GM19328 (cell line): ENCODE measurements around the gene DAGLA.
"Not testable (repeated sequence)": the region's sequence is repeated elsewhere in the genome, so short reads cannot be mapped to it uniquely, and the experiment has no call there.

Experiments
- ATAC-seq: cut with Tn5 transposase; IDR thresholded peaks from one replicate; pipeline ENCODE4 v1.9.1; 2021; ENCODE audit warnings: mild to moderate bottlenecking, moderate library complexity; ENCODE audit not compliant: unreplicated experiment

Gene DAGLA

GRCh38 chr11:61659413-61660196 is 20.6 kb upstream of the DAGLA start:
- no peak for ATAC-seq

DNA sequence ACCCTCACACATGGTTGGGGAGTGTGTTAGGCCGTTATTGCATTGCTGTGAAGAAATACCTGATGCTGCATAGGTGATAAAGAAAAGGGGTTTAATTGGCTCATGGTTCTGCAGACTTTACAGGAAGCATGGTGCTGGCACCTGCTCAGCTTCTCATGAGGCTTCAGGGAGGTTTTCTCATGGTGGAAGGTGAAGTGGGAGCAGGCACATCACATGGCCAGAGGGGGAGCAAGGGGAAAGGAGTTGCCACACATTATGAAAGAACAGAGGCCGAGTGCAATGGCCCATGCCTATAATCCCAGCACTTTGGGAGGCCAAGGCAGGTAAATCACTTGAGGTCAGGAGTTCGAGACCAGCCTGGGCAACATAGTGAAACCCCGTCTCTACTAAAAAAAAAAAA is 19.2 kb upstream of the DAGLA start:
- ATAC-seq = not testable (repeated sequence)

DNA sequence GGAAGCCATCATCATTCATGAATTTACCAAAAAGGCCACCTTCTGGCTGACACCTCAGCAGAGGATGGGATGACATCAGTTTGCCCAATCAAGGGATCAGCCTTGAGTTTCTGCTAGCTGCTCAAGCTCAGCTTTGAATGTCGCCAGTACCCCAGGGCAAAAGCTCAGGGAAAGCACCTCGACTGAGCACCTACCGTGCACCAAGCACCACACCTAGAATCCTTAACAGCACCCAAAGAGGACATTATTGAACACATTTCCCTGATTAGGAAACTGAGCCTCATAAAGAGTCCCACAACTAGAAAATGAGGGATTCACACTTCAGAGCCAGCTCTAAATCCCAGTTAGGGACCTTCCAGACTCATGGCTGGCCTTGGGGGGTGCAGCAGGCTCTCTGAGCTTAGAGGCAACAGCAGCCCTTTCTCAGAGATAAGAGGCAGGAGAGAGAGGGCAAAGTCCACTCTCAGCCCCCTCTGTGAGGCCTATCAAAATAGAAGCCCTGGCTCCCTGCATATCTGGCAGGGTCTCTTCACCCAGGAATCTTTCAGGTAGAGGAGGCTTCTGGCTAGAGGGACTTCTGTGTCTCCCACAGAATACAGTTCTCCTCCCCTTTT is 13.4 kb upstream of the DAGLA start:
- no peak for ATAC-seq

GRCh38 chr11:61667684-61668305 is 12.4 kb upstream of the DAGLA start:
- no peak for ATAC-seq

- ATAC-seq = no peak
Measured at GRCh38 chr11:61669417-61669816, 10.8 kb upstream of the DAGLA start.

DNA sequence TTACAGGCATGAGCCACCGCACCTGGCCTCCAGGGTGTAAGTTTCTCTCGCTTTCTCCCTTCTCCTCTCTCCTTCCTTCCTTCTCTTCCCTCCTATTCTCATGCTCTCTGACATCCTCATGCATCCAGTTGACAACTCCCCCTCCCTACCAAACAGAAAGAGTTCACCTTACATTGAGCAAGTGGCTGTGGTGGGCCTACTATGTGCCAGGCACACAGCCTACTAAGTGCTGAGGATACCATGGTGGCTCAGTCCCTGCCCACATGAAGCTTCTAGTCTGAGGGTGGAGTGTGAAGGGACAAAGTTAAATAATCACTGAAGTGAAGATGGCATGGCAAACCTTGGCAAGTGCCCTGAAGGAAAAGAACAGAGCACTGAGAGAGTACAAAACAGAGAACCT is 9.6 kb upstream of the DAGLA start:
- ATAC-seq = no peak

- ATAC-seq = no peak
Measured at GRCh38 chr11:61671527-61671926, 8.7 kb upstream of the DAGLA start.

GRCh38 chr11:61673946-61674467 is 6.2 kb upstream of the DAGLA start:
- not testable (repeated sequence) for ATAC-seq

GRCh38 chr11:61675826-61676225 is 4.4 kb upstream of the DAGLA start:
- no peak for ATAC-seq

DNA sequence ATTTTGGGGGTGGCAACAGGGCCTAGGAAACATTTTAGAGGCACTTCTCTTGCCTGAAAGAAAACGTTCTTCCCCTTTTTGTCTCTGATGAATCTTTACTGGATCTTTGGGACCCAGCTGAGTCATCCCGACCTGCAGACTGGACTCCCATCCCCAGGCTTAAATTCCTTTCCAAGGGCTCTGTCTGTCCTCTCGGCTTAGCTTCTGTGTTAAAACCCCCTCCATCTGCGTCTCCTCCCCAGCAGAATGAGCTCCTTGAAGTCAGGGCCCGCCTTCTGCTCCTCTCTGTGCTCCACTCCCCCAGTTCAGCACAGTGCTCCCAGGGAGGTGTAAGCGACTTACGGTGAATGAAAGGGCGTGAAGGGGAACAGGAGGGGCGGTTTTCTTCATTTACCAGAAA is 895 bp upstream of the DAGLA start:
- no peak for ATAC-seq

DNA sequence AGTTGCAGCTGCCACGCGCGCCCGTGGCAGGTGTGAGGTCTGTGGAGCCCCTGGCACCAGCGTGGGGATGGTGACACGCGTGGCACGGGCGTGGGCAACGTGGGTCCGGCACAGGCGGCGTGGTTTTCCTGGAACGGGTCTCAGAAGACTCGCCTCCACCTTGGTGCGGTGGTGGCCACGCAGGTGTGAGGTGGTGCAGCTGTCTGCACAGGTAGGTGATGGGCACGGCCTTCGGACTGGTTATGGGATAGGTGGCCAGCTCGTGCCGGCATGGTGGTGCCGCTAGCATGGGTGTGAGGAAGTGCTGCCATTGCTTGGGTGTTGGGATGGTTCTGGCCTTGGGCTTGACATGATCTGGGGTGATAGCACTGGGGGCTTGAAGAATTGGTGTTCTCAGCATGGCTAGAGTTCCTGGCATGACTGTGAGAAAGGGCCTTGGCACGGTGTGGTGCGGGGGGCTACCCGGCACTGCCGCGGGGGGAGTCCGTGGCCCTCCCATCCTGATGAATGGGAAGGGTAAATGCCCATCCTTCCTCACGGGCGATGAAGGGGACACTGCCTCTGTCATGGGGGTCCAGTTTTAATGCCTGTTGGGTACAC is 531 bp downstream of the DAGLA start:
- ATAC-seq = no peak

- ATAC-seq = no peak
Measured at GRCh38 chr11:61682093-61682732, 2.0 kb downstream of the DAGLA start.

DNA sequence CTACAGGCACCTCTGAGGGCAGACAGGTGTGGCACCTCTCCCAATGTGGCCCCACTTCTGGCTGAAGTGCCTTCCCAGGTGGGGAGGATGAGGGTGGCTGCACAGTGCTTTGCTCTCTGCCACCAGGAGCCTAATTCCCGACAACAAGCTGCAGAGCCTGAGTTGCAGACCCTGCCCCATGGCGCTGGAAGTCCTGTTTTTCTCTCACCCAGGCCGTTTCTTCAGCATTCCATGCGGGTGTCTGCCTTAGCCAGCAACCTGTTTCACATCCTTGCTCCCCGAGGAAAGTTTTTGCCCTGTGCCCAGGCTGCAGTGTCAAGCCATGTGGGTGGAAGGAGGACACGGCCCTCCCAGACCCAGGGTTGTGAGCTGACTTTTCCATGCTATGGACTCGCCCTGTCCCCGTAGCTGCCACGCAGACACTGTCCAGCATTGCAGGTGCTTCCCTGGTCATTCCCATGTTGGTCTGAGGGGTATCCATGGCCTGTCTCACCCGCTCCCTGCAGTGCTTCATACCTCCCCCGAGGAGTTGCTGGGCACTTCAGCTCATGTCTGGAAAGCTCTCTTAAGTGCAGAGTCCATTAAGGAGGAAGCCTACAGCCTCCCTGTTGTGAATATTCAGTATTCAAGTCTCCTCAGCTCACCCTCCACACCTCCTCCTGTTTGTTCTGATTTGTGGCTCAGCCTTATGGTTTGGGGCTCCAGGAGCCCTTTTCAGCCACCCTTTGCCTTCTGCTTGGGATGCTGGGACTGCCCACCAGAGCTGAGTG is 2.9 kb downstream of the DAGLA start:
- ATAC-seq = no peak

GRCh38 chr11:61683961-61684869 is 4.0 kb downstream of the DAGLA start:
- no peak for ATAC-seq

DNA sequence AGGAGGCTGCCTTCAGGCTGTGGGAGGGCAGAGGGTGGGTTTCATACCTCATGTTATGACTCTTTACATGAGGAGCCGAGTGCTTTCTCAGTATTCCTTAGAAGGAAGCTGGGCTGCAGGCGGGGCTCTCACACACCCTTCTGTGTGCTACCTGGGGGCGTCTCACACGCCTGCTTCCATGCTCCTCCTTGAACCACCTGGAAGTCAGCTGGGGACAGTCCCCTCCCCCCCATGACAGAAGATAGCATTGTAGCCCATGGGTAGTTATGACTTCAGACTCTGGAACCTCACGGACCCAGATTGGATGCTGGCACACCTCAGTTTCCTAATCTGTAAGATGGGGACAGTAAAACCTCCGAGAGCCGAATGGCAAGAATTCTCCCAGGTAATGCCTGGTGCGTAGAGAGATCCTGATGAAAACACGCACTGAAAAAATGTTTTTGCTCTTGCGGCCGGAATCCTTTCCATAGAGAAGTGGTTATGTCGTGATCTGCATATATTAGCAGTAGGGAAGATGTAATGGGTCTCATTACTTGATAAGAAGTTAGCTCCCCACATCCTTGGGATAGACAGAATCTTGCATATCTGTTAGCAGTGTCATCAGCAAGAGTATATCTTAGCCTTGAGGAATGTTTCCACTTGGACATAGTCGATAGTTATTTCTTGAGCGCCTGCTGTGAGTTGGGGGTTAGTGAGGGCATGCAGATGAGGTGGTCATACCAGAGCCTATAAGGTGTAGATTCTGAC is 4.9 kb downstream of the DAGLA start:
- no peak for ATAC-seq

DNA sequence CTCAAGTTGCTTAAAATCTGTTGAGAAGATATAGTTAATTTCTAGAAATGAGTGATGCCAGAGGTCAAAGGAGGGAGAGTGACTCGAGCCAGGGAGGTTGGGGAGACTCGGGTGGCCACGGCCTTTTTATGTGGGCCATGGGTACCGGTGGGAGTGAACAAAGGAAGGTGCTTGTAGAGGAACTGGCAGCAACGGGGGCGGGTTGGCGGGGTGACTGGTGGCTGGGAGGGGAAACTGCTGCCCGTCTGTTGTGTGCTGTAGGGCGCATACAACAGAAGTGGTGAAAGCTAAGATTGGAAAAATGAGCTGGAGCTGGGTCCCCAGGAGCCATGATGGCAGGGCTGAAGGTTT is 5.4 kb downstream of the DAGLA start:
- no peak for ATAC-seq

- no peak for ATAC-seq
Measured at GRCh38 chr11:61686066-61686465, 5.9 kb downstream of the DAGLA start.

DNA sequence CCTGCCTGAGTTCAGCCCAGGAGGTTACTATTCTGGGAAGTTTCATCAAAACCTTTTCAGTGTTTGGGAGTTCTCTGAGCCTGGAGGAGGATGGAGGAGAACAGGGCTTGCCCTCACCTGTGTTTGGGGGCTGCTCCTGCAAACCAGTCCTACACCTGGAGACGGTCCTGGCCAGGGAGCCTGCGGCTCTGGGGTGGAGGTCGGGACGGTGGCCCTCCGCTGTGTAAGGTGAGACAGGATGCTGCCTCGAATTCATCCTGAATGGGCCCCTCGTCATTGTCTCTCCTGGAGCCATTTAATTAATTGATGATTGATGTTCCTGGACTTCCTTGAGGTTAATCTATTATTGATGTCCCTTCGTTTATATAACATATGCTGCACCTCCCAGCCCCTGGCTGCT is 6.3 kb downstream of the DAGLA start:
- no peak for ATAC-seq

GRCh38 chr11:61687420-61687819 is 7.2 kb downstream of the DAGLA start:
- no peak for ATAC-seq
